ENCODE results near the gene SYNDIG1.
A peak's percentile ranks its signal among the peaks of the same experiment; 100 is the strongest.

SYNDIG1 gene

GRCh38 chr20:24654425-24654824, 185.0 kb downstream of the SYNDIG1 start:
- no peak for DNase-seq (ENCODE audit: low read depth, low spot score)

DNA sequence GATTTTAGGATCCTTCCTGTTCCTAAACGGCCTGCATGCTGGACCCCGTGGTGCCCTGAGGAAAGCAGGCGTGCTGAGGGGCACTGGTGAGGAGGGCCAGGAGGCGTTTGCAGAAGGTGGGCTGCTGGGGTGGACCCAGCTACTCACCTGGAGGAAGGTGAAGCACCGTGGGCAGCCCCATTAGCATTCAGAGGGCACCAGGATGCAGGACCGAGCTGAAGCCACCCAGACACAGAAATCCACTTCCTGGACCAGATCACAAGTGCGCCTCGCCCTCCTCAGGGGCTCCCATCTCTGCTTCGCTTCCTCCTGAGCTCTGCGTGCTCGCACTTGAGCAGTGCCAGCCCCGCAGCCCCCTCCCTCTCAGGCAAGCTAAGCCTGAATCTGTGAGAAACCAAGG, 187.0 kb downstream of the SYNDIG1 start:
- DNase-seq (ENCODE audit: low read depth, low spot score) = no peak

- DNase-seq (ENCODE audit: low read depth, low spot score) = peak; percentile 57
Observed at GRCh38 chr20:24657196-24657595, 187.8 kb downstream of the SYNDIG1 start.

DNA sequence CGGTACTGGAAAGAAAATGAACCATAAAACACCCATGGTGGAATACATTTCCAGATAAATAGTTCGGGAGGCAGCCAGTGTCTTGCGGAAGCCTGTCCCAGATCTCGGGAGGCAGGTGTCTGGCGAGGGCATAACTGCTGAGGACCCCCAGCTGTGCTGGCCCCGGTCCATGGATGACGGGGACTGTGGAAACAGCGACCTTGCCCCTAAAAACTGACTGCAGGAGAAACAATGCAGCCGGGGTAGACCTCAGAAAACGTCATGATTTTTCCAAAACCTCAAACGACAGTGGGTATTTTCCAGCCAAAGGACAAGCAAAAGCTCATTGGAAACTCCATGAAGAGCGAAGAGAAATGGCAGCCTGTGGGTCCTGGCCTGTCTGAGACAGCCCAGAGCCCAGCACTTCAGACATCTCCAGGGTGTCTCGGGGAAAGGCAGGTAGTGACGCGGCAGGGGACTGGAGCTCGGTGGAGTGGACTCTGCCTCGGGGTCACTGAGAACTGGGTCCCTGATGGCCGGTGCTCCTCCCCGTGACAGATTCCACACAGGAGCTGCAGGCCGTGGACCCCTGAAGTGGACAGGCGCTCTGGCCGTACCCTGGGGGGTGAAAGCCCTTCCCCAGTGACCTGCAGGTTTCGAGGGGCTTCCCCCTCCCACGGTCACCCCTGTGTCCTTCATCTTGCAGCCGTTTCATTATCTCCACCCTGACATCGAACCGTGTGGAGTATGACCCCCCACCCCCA, 188.6 kb downstream of the SYNDIG1 start:
- no peak for DNase-seq (ENCODE audit: low read depth, low spot score)

DNA sequence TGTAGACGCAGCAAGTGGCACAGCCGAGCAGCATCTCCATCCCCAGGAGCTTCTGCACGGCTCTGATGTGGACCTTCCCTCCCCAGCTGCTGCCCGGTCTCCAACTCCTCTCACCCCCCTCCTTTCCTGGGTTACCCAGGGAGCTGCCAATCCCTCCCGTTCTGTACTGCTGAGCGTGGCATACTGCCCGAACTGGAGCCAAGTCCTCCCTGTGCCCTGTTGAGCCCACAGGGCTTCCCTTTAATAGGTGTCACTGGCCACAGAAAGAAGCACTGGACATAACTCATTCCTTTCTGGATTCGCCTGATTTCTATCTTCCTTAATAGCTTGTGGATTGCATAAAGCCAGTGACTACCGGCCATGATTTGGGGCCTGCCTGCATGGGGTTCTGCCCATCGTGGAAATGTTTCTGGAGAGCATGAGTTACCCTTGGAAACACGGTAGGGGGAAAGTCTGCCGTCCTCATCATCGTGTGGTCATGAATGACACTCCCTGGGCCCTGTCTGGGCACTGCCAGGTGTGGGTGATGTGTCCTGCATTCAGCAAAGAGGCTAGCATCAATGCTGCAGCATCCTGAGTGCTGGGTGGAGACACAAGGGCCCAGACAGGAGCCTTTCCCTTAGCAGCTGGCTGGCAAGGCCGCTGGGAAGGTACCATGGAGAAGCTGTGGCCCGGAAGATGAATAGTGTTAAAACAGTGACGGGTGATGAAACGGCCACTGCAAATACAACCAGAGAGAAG, 189.7 kb downstream of the SYNDIG1 start:
- DNase-seq (ENCODE audit: low read depth, low spot score) = no peak

- DNase-seq (ENCODE audit: low read depth, low spot score) = no peak
Observed at GRCh38 chr20:24659835-24660234, 190.4 kb downstream of the SYNDIG1 start.

DNA sequence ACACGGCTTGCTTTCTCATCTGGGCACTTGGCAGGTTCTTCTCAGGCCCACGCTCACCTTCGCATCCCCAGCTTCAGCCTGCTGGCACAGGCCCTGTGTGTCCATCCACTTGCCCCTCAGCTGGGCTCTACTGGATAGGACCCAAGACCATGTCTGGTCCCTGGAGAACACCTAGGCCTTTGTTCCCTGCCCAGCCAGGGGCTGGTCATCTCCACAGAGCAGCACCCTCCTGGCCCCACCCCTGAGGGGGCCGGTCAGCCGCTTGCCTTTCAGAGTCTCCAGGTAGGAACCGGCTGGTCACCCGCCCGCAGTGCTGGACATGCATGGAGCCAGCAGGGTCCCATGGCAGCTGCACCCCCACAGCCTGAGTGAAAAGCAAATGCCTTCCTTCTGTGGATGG, 191.2 kb downstream of the SYNDIG1 start:
- DNase-seq (ENCODE audit: low read depth, low spot score) = no peak

DNA sequence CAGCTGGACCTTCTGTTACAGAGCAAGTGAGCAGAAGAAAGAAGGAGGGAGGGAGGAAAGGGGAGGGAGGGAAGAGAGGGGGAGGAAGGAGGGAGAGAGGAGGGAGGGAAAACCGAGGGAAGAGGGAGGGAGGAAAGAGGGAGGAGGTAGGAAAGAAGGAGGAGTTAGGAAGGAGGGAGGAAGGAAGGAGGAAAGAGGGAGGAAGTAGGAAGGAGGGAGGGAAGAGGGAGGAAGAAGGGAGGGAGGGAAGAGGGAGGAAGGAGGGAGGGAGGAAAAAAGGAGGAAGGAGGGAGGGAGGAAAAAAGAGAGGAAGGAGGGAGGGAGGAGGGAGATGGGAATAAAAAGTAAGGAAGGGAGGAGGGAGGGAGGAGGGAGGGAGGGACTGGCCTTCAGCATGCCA, 191.8 kb downstream of the SYNDIG1 start:
- no peak for DNase-seq (ENCODE audit: low read depth, low spot score)

- DNase-seq (ENCODE audit: low read depth, low spot score) = no peak
Observed at GRCh38 chr20:24662322-24662721, 192.9 kb downstream of the SYNDIG1 start.

GRCh38 chr20:24662752-24663365, 193.4 kb downstream of the SYNDIG1 start:
- no peak for DNase-seq (ENCODE audit: low read depth, low spot score)

DNA sequence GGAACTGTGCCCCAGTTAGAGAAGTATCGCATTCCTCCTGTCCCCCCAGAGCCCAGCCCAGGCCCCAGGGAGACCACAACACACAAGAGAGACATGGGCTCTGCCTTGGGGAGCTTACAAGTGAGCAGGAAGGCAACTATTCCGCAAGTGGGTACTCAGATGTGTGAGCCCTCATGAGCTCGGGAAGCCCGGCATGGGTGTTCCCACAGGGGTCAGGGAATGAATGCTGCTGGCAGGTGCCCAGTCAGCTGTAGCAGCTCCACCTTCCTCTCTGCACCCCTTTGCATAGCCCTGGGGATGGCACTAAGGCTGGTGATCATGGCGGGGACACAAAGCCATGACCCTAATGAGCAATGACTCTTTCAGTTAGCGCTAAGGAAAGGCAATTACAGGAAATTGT, 194.1 kb downstream of the SYNDIG1 start:
- DNase-seq (ENCODE audit: low read depth, low spot score) = no peak

DNA sequence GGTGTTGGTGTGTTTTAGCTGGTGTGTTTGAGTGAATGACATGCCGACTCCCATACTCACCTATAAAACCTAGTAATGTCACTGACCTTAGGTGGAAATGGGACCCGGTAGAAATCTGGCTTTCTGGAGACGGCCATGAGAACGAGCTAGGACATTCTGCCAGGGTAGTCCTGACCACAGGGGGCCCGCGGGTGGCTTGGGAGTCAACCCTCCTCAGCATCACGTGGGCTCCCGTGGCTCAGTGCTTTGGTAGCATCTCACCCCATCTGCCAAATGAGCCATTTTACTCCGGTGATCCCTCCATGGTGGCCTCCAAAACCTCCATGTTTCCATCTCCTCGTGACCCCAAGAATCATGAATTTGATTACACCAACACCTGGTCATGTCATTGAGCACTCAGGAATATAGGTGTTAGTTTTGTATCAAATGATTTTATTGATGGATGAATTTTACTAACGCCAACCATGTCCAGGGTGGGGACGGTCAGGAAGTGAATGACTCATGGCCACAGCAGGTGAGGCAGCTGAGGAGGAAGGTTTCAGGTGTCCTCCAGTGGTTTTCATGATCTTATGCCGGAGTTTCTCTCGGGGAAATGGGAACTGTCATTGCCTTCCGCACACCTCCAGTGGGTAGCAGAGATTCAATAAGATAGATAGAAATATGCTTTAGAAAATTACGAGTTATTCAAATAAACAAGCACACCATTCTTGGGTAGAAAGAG, 195.0 kb downstream of the SYNDIG1 start:
- no peak for DNase-seq (ENCODE audit: low read depth, low spot score)

GRCh38 chr20:24665196-24665595, 195.8 kb downstream of the SYNDIG1 start:
- no peak for DNase-seq (ENCODE audit: low read depth, low spot score)

GRCh38 chr20:24665741-24666191, 196.3 kb downstream of the SYNDIG1 start:
- no peak for DNase-seq (ENCODE audit: low read depth, low spot score)

DNA sequence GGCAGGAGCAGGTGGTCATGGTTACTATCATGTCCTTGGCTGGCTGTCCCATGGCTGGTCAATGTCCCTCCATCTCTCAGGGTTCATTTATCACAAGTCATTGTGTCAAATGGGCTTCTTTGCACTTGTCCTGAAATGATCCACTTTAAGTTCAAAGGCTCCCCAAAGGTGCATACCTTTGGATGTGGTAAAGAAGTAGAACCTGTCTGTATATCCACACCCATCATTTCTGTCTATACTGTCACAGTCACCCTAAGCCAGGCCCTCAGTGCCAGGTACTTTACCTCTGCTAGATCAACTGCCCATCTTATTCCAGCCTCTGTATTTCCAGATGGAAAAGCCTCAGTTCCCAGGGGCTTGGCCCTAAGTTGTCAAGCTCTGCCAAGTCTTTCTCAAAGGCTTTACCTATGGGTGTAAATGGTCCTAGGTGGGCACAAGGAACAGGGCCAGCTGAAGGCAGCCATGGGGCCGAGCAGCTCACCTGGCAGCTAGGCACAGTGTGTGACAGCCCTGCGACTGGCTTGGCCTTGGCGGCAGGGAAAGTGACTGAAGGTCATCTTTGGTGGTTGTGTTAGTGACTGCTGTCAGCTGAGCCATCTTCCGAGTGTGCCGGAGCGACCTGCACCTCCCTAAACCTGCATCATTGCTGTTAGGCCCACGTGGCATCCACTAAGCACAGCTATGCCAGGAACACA, 198.4 kb downstream of the SYNDIG1 start:
- DNase-seq (ENCODE audit: low read depth, low spot score) = no peak

DNA sequence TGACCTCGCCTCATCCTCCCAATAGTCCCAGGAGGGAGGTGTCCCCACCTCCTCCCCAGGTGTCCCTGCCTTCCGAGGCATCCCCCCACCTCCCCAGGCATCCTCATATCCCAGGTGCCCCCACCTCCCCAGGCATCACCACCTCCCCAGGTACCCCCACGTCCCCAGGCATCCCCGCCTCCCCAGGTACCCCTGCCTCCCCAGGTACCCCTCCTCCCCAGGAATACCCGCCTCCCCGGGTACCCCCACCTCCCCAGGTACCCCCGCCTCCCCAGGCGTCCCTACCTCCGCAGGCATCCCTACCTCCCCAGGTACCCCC, 198.9 kb downstream of the SYNDIG1 start:
- no peak for DNase-seq (ENCODE audit: low read depth, low spot score)

DNA sequence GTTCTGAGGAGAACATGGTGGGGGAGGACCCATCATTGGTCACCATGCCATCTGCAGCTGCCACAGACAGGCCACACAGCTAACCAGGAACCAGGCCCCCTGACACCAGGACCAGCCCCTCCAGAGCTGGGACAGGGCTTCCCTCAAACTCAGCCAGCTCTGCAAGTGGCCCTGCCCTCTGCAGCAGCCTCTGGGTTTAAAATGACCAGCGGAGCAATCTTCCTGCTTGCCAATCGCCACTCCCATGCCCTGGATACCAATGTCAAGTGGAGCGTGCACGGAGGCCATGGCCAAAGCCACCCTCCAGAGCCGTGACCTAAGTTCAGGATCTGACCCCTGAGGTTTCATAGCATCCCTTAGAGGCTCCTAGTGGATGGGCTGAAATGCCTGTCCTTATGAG, 199.4 kb downstream of the SYNDIG1 start:
- no peak for DNase-seq (ENCODE audit: low read depth, low spot score)

DNA sequence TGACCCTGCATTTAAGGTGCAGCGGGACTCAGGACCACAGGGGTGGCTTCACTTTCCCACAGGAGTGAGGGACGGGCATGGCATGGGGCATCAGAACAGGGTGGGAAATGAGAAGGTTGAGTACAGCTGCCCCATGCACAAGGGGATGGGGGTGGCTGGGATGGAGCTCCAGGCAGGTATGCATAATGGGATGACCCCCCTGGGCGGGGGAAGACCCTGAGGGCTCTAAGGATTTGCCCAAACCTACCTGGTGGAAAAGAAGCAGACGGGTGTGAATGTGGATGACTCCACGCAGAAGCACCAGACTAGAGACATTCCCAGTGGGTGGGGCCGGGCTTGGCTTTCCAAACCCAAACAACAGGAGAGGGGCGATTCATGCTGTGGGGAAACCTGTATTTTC, 200.3 kb downstream of the SYNDIG1 start:
- no peak for DNase-seq (ENCODE audit: low read depth, low spot score)

GRCh38 chr20:24670341-24670872, 201.0 kb downstream of the SYNDIG1 start:
- no peak for DNase-seq (ENCODE audit: low read depth, low spot score)

- DNase-seq (ENCODE audit: low read depth, low spot score) = no peak
Observed at GRCh38 chr20:24670981-24671380, 201.6 kb downstream of the SYNDIG1 start.

- DNase-seq (ENCODE audit: low read depth, low spot score) = no peak
Observed at GRCh38 chr20:24672181-24672880, 202.9 kb downstream of the SYNDIG1 start.
